Gastrocnemius medialis (tissue), 4 donors: ENCODE results near the gene COP1.
"Not testable (repeated sequence)": the region's sequence is repeated elsewhere in the genome, so short reads cannot be mapped to it uniquely, and the experiment has no call there.

Experiments used
- POLR2A ChIP-seq, 2 donors: fragments of 450-650 bp; IDR thresholded peaks; one replicate each; pipeline ENCODE4 v1.6.1; 2017; ENCODE audit warnings: antibody characterized with exemption in 2 of 2, mild to moderate bottlenecking in 2 of 2, moderate library complexity in 2 of 2
- TF ChIP-seq, protein P1 (sequence below), 5 experiments: fragments of 450-650 bp in 3 of 5; fragments of 200-600 bp in 2 of 5; sonication (generic) in 2 of 5; IDR thresholded peaks in 4 of 5; conservative IDR thresholded peaks in 1 of 5; 1 replicate in 4 of 5; 2 replicates in 1 of 5; pipeline ENCODE4 v1.5.1; 2016 to 2019; ENCODE audit warnings: antibody characterized with exemption in 5 of 5, mild to moderate bottlenecking in 3 of 5, moderate library complexity in 3 of 5

DNA sequence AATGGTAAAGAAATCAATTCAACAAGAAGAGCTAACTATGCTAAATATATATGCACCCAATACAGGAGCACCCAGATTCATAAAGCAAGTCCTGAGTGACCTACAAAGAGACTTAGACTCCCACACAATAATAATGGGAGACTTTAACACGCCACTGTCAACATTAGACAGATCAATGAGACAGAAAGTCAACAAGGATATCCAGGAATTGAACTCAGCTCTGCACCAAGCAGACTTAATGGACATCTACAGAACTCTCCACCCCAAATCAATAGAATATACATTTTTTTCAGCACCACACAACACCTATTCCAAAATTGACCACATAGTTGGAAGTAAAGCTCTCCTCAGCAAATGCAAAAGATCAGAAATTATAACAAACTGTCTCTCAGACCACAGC is 212.4 kb downstream of the COP1 start:
- TF ChIP-seq, protein P1, sequence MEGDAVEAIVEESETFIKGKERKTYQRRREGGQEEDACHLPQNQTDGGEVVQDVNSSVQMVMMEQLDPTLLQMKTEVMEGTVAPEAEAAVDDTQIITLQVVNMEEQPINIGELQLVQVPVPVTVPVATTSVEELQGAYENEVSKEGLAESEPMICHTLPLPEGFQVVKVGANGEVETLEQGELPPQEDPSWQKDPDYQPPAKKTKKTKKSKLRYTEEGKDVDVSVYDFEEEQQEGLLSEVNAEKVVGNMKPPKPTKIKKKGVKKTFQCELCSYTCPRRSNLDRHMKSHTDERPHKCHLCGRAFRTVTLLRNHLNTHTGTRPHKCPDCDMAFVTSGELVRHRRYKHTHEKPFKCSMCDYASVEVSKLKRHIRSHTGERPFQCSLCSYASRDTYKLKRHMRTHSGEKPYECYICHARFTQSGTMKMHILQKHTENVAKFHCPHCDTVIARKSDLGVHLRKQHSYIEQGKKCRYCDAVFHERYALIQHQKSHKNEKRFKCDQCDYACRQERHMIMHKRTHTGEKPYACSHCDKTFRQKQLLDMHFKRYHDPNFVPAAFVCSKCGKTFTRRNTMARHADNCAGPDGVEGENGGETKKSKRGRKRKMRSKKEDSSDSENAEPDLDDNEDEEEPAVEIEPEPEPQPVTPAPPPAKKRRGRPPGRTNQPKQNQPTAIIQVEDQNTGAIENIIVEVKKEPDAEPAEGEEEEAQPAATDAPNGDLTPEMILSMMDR (IDR thresholded peaks at IDR 0.05 in 4 of 5, conservative IDR thresholded peaks at IDR 0.05 in 1 of 5), result not testable (repeated sequence)
- not testable (repeated sequence) for TF ChIP-seq POLR2A (IDR thresholded peaks at IDR 0.05)
